C4-2B (cell line): Measurements from ENCODE around the gene TRMT44.

Experiments used
- CTCF ChIP-seq: fragments of 450-650 bp; conservative IDR thresholded peaks from 2 replicates; pipeline ENCODE4 v1.5.1; 2017; ENCODE audit warnings: mild to moderate bottlenecking
- ZFX ChIP-seq: fragments of 450-650 bp; IDR thresholded peaks from 2 replicates; pipeline ENCODE4 v1.6.1; 2017

- TF ChIP-seq CTCF, result no peak
- no peak for TF ChIP-seq ZFX
These were observed 12.8 kb upstream of the TRMT44 start for GRCh38 chr4:8427761-8428287.
